OCI-LY1 (cell line): ENCODE data around the gene RAB40C.
"Not testable (repeated sequence)": the region's sequence is repeated elsewhere in the genome, so short reads cannot be mapped to it uniquely, and the experiment has no call there.

Source experiments
- H2AFZ ChIP-seq: fragments of 200-600 bp; sonication (generic), shearing (Covaris generic); 2 replicates; pipeline ENCODE4 v1.6.0; 2014; ENCODE audit warnings: antibody characterized with exemption, mild to moderate bottlenecking, low read length
- H3F3A ChIP-seq: fragments of 200-600 bp; sonication (generic), shearing (Covaris generic); 2 replicates; pipeline ENCODE4 v1.6.0; 2014; ENCODE audit warnings: mild to moderate bottlenecking, antibody characterized with exemption, low read length, moderate library complexity; ENCODE audit not compliant: insufficient read depth
- H3K27ac ChIP-seq: fragments of 200-600 bp; sonication (generic); 2 replicates; pipeline ENCODE4 v1.5.1; 2014; ENCODE audit warnings: low read length, mixed run types, mild to moderate bottlenecking, low read depth; ENCODE audit not compliant: poor library complexity, severe bottlenecking
- H3K27me3 ChIP-seq: fragments of 200-600 bp; sonication (generic); 2 replicates; pipeline ENCODE4 v1.6.0; 2014; ENCODE audit warnings: antibody characterized with exemption, mild to moderate bottlenecking, low read length, moderate library complexity; ENCODE audit not compliant: insufficient read depth
- H3K36me3 ChIP-seq: fragments of 200-600 bp; sonication (generic); 2 replicates; pipeline ENCODE4 v1.6.1; 2014; ENCODE audit warnings: mild to moderate bottlenecking, antibody characterized with exemption, low read length, moderate library complexity, mixed read lengths; ENCODE audit not compliant: insufficient read depth
- H3K4me1 ChIP-seq: fragments of 200-600 bp; sonication (generic); 2 replicates; pipeline ENCODE4 v1.5.1; 2014; ENCODE audit warnings: mild to moderate bottlenecking, low read length, moderate library complexity; ENCODE audit not compliant: insufficient read depth, severe bottlenecking
- H3K4me2 ChIP-seq: fragments of 200-600 bp; sonication (generic), shearing (Covaris generic); 2 replicates; pipeline ENCODE4 v1.6.1; 2014; ENCODE audit warnings: low read length
- H3K4me3 ChIP-seq: fragments of 200-600 bp; sonication (generic); 2 replicates; pipeline ENCODE4 v1.5.1; 2014; ENCODE audit warnings: low read length, low read depth, mild to moderate bottlenecking, mixed read lengths; ENCODE audit not compliant: poor library complexity, severe bottlenecking
- H3K79me2 ChIP-seq: fragments of 200-600 bp; shearing (Covaris generic); 2 replicates; pipeline ENCODE4 v1.6.1; 2016; ENCODE audit warnings: mixed run types, low read length, mixed read lengths; ENCODE audit not compliant: insufficient read depth
- H3K9ac ChIP-seq: fragments of 200-600 bp; sonication (generic), shearing (Covaris generic); 2 replicates; pipeline ENCODE4 v1.6.1; 2014; ENCODE audit warnings: mild to moderate bottlenecking, low read length, mixed read lengths
- H3K9me2 ChIP-seq: fragments of 200-600 bp; sonication (generic), shearing (Covaris generic); 2 replicates; pipeline ENCODE4 v1.6.1; 2014; ENCODE audit warnings: low read depth, mild to moderate bottlenecking, low read length, mixed read lengths
- H3K9me3 ChIP-seq: fragments of 200-600 bp; shearing (Covaris generic); 2 replicates; pipeline ENCODE4 v1.6.1; 2014; ENCODE audit warnings: low read length, mixed read lengths
- H4K20me1 ChIP-seq: fragments of 200-600 bp; sonication (generic), shearing (Covaris generic); 2 replicates; pipeline ENCODE4 v1.6.0; 2016; ENCODE audit warnings: mild to moderate bottlenecking, low read length; ENCODE audit not compliant: insufficient read depth
- EZH2 ChIP-seq: fragments of 200-600 bp; sonication (generic), shearing (Covaris generic); IDR thresholded peaks from 2 replicates; pipeline ENCODE4 v1.8.0; 2017; ENCODE audit warnings: borderline replicate concordance, mixed run types, mild to moderate bottlenecking, antibody characterized with exemption, low read length, moderate library complexity, mixed read lengths
- TF ChIP-seq, protein P1 (sequence below): fragments of 200-600 bp; sonication (generic), shearing (Covaris generic); IDR thresholded peaks from 2 replicates; pipeline ENCODE4 v1.5.1; 2017; ENCODE audit warnings: mild to moderate bottlenecking, antibody characterized with exemption, low read length, moderate library complexity, mixed read lengths

RAB40C gene

DNA sequence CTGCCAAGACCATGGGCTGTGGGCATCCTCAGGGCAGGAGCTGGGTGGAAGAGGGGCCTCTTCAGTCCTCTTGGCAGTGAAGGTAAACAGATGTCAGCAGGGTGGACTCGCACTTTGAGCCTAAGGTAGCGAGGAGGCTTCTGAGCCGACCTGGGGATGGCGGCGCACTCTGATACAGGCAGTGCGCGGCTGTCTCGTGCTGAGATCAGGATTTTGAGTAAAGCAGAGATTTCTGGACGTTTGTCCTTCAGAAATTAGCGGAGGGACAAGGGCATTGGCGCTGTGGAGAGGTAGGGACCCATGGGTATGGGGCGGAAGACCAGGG, 6.8 kb downstream of the RAB40C start:
- H3K4me2 ChIP-seq, result no peak overlapping the region
- no peaks in the 10 kb centered on the region for H3K27me3 ChIP-seq
- no peak overlapping the region for H3K4me3 ChIP-seq
- no peaks in the 10 kb centered on the region for H3K79me2 ChIP-seq
- no peaks in the 10 kb centered on the region for H3F3A ChIP-seq
- no peaks in the 10 kb centered on the region for H4K20me1 ChIP-seq
- H3K9me2 ChIP-seq, result no peaks in the 10 kb centered on the region
- no peak overlapping the region for H2AFZ ChIP-seq
- TF ChIP-seq, protein P1, sequence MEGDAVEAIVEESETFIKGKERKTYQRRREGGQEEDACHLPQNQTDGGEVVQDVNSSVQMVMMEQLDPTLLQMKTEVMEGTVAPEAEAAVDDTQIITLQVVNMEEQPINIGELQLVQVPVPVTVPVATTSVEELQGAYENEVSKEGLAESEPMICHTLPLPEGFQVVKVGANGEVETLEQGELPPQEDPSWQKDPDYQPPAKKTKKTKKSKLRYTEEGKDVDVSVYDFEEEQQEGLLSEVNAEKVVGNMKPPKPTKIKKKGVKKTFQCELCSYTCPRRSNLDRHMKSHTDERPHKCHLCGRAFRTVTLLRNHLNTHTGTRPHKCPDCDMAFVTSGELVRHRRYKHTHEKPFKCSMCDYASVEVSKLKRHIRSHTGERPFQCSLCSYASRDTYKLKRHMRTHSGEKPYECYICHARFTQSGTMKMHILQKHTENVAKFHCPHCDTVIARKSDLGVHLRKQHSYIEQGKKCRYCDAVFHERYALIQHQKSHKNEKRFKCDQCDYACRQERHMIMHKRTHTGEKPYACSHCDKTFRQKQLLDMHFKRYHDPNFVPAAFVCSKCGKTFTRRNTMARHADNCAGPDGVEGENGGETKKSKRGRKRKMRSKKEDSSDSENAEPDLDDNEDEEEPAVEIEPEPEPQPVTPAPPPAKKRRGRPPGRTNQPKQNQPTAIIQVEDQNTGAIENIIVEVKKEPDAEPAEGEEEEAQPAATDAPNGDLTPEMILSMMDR, result no peak
- TF ChIP-seq EZH2, result no peak
- peaks cover 18% of the 10 kb centered on the region for H3K4me1 ChIP-seq
- no peaks in the 10 kb centered on the region for H3K9me3 ChIP-seq
- H3K9ac ChIP-seq, result no peak overlapping the region
- H3K27ac ChIP-seq, result no peak overlapping the region
- H3K36me3 ChIP-seq, result peaks cover 3% of the 10 kb centered on the region; the same call in 1 of the 2 replicates

DNA sequence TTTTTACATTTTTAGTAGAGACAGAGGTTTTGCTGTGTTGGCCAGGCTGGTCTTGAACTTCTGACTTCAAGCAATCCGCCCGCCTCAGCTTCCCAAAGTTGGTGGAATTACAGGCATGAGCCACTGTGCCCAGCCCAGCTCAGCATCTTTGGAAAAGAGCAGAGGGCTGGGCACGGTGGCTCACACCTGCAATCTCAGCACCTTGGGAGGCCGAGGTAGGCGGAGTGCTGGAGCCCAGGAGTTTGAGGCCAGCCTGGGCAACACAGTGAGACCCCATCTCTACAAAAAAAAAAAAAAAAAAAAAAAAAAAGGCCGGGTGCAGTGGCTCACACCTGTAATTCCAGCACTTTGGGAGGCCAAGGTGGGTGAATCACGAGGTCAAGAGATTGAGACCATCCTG, 7.8 kb downstream of the RAB40C start:
- H3K9me2 ChIP-seq, H3K27ac ChIP-seq, H3K9me3 ChIP-seq, H3K4me3 ChIP-seq, H3K4me2 ChIP-seq, H4K20me1 ChIP-seq, H3K36me3 ChIP-seq, H2AFZ ChIP-seq, H3F3A ChIP-seq, H3K9ac ChIP-seq, H3K27me3 ChIP-seq, H3K79me2 ChIP-seq: not testable (repeated sequence)
- peaks cover 13% of the 10 kb centered on the region for H3K4me1 ChIP-seq

DNA sequence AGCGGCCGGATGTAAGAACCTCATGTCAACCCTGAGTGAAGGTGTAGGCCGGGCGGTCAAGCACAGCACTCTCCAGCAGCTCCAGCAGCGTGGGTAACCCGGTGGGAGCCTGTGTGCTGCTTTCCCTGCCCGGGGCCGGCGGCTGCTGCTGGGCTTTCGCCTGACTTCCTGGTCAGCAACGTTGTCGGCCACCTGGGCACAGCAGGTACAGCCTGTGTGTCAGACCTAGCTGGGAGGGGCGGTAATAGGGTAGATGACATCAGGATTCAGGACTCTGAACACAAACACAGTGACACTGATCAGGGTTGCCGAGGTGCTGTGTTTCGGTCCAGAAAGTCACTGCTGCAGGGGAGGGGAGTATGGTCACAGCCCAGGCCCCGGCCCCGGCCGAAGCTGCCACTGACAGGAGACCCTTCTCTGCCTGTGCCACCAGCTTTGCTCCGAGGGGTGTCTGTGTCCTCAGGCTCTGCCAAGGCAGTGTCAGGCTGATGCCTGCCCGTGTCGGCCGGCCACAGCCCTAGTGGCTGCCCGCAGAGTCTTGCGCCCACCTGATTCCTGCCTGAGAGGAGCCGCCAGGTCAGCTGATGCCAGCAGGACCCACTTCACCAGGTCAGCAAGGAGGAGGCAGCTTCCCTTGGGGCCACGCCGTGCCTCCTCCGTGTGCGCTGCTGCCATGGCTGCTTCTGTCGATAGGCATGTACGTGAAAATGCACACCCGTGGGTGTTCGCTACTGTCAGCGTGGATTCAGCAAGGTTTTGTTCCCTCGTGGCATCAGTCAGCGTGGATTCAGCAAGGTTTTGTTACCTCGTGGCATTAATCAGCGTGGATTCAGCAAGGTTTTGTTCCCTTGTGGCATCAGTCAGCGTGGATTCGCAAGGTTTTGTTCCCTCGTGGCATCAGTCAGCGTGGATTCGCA, 9.2 kb downstream of the RAB40C start:
- H3K36me3 ChIP-seq, result peaks cover 3% of the 10 kb centered on the region; the same call in 1 of the 2 replicates
- H3K4me2 ChIP-seq, result no peak overlapping the region
- no peaks in the 10 kb centered on the region for H3F3A ChIP-seq
- H3K27me3 ChIP-seq, result no peaks in the 10 kb centered on the region
- TF ChIP-seq EZH2, result no peak
- TF ChIP-seq, protein P1, result no peak
- H2AFZ ChIP-seq, result no peak overlapping the region
- H3K4me3 ChIP-seq, result no peak overlapping the region
- no peaks in the 10 kb centered on the region for H3K4me1 ChIP-seq
- H3K9me3 ChIP-seq, result no peaks in the 10 kb centered on the region
- no peaks in the 10 kb centered on the region for H3K79me2 ChIP-seq
- H3K9ac ChIP-seq, result no peak overlapping the region
- H3K27ac ChIP-seq, result no peak overlapping the region
- H4K20me1 ChIP-seq, result no peaks in the 10 kb centered on the region
- H3K9me2 ChIP-seq, result no peaks in the 10 kb centered on the region

DNA sequence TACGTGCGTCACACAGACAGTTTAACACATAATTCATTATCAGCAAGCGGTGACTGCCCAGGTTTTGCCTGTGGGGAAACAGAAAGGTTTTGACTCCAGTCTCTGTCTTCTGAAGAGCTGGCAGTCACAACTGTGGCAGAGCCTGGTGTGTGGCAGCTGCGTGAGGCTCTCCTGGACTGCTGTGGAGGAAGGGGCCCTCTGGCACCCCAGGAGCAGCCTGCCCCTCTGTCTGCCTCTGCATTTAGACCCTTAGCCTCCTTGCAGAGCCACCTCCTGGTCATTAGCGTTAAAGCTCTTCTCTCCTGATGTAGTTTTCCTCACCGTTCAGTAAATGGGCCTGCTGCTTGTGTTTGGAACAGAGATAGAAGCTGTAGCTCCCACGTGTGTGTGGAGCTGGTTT, 10.9 kb downstream of the RAB40C start:
- H3K9me3 ChIP-seq, result peaks cover 4% of the 10 kb centered on the region; the same call in 1 of the 2 replicates
- H3K36me3 ChIP-seq, result peaks cover 3% of the 10 kb centered on the region
- H3K4me2 ChIP-seq, result no peak overlapping the region
- TF ChIP-seq, protein P1, result peak; percentile 57
- no peak for TF ChIP-seq EZH2
- no peak overlapping the region for H3K27ac ChIP-seq
- H3K4me1 ChIP-seq, result no peaks in the 10 kb centered on the region
- H3K9ac ChIP-seq, result no peak overlapping the region
- no peaks in the 10 kb centered on the region for H3K9me2 ChIP-seq
- H3F3A ChIP-seq, result no peaks in the 10 kb centered on the region
- no peaks in the 10 kb centered on the region for H3K27me3 ChIP-seq
- H4K20me1 ChIP-seq, result no peaks in the 10 kb centered on the region
- H2AFZ ChIP-seq, result no peak overlapping the region
- H3K4me3 ChIP-seq, result no peak overlapping the region
- no peaks in the 10 kb centered on the region for H3K79me2 ChIP-seq
